Fibroblast of lung (primary cell): ENCODE data around the gene YRDC. TPM values are rescaled to one million over a fixed set of nuclear protein-coding genes. Genes with fewer than 3 reads are reported as not detected.

ENCODE experiments used
- DNase-seq, 2 donors: peaks; one replicate each; pipeline versions ENCODE4 v3.0.0 to v3.0.0-alpha.2; 2010; ENCODE audit warnings: low read depth in 2 of 2
- H2AFZ ChIP-seq: 2 replicates; pipeline ENCODE4 v1.5.1; 2012; ENCODE audit warnings: low read length, control low read depth, inconsistent platforms
- H3K27ac ChIP-seq: 2 replicates; pipeline ENCODE4 v1.5.1; 2011; ENCODE audit warnings: low read length, control low read depth; ENCODE audit not compliant: insufficient read depth
- H3K27me3 ChIP-seq: 2 replicates; pipeline ENCODE4 v1.5.1; 2011; ENCODE audit warnings: mild to moderate bottlenecking, low read length; ENCODE audit not compliant: control insufficient read depth, insufficient read depth
- H3K36me3 ChIP-seq: 2 replicates; pipeline ENCODE4 v1.5.1; 2011; ENCODE audit warnings: low read length; ENCODE audit not compliant: control insufficient read depth, insufficient read depth
- H3K4me1 ChIP-seq: 2 replicates; pipeline ENCODE4 v1.5.1; 2011; ENCODE audit warnings: low read length; ENCODE audit not compliant: control insufficient read depth, insufficient read depth; ENCODE audit errors: extremely low read depth
- H3K4me2 ChIP-seq: 2 replicates; pipeline ENCODE4 v1.5.1; 2011; ENCODE audit warnings: low read length, control low read depth; ENCODE audit not compliant: insufficient read depth; ENCODE audit errors: extremely low read depth
- H3K4me3 ChIP-seq, 4 experiments: fragments of 200-600 bp in 1 of 4; sonication (generic) in 1 of 4; replicated peaks in 1 of 4; 2 replicates each; pipeline ENCODE4 v1.5.1; 2011 to 2016; ENCODE audit warnings: low read length in 4 of 4, low read depth in 3 of 4, mild to moderate bottlenecking in 3 of 4, control low read depth in 2 of 4, inconsistent platforms in 1 of 4, mixed read lengths in 1 of 4; ENCODE audit not compliant: insufficient read depth in 1 of 4; ENCODE audit errors: control extremely low read depth in 1 of 4
- H3K79me2 ChIP-seq: 2 replicates; pipeline ENCODE4 v1.5.1; 2012; ENCODE audit warnings: mild to moderate bottlenecking, low read length, inconsistent platforms; ENCODE audit not compliant: control insufficient read depth, insufficient read depth
- H3K9ac ChIP-seq: 2 replicates; pipeline ENCODE4 v1.5.1; 2011; ENCODE audit warnings: mild to moderate bottlenecking, low read length, control low read depth; ENCODE audit not compliant: insufficient read depth
- H3K9me3 ChIP-seq: 2 replicates; pipeline ENCODE4 v1.5.1; 2012; ENCODE audit warnings: low read depth, low read length; ENCODE audit not compliant: control insufficient read depth, insufficient read depth
- H4K20me1 ChIP-seq: 2 replicates; pipeline ENCODE4 v1.5.1; 2011; ENCODE audit warnings: low read length; ENCODE audit not compliant: control insufficient read depth, insufficient read depth; ENCODE audit errors: extremely low read depth
- CTCF ChIP-seq, 2 donors: IDR thresholded peaks in 1 of 2; conservative IDR thresholded peaks in 1 of 2; 1 replicate in 1 of 2; 2 replicates in 1 of 2; pipeline ENCODE4 v1.5.1; 2011 to 2012; ENCODE audit warnings: low read length in 2 of 2, control low read depth in 1 of 2, inconsistent platforms in 1 of 2, low read depth in 1 of 2, mild to moderate bottlenecking in 1 of 2
- EZH2 ChIP-seq: IDR thresholded peaks from 2 replicates; pipeline ENCODE4 v1.5.1; 2012; ENCODE audit warnings: low read length, control low read depth, mild to moderate bottlenecking; ENCODE audit errors: missing control alignments
- polyA minus RNA-seq: library from RNA; depleted of rRNA, polyadenylated mRNA; stranded (reverse); fragments of >200 nt; gene quantifications from 2 replicates; pipeline ENCODE4 v1.2.3, GENCODE V29; 2011; ENCODE audit warnings: low replicate concordance
- polyA plus RNA-seq, 2 donors: library from polyadenylated mRNA; depleted of rRNA in 1 of 2; stranded (reverse) in 1 of 2; unstranded in 1 of 2; fragments of >200 nt; gene quantifications; 2 replicates each; pipeline ENCODE4 v1.2.1, GENCODE V29; 2011 to 2012; ENCODE audit warnings: missing spikeins in 1 of 2
- total RNA-seq: library from RNA; depleted of rRNA; stranded (reverse); fragments of >200 nt; gene quantifications from 2 replicates; pipeline ENCODE4 v1.2.1, GENCODE V29; 2014

The YRDC gene
- 12.6 and 14.0 TPM in 2 replicates for total RNA-seq
- 9.9 and 15.9 TPM in 2 replicates for polyA plus RNA-seq
- 8.5 and 14.5 TPM in 2 replicates for polyA plus RNA-seq (2012)
- 10.3 and 17.0 TPM in 2 replicates for polyA minus RNA-seq

- no peaks in the 10 kb centered on the region for H3K27me3 ChIP-seq
- peaks cover 14% of the 10 kb centered on the region for H3K4me1 ChIP-seq
- H3K27ac ChIP-seq = peak within 1 kb of the TSS; percentile 81
- H3K9ac ChIP-seq = peak within 1 kb of the TSS; percentile 76
- no peaks in the 10 kb centered on the region for H3K9me3 ChIP-seq
- H4K20me1 ChIP-seq = no peaks in the 10 kb centered on the region
- peak within 1 kb of the TSS; percentile 24 for H2AFZ ChIP-seq
- TF ChIP-seq CTCF (conservative IDR thresholded peaks at IDR 0.05 in 1 of 2, IDR thresholded peaks at IDR 0.05 in 1 of 2; ENCODE audit: low read depth in 1 of 2, low read length in 2 of 2) (no peak), EZH2 (no peak)
- peak within 1 kb of the TSS; percentile 81 to 95 (median 88) for H3K4me3 ChIP-seq
- peak; percentile 92 to 94 for DNase-seq
- H3K79me2 ChIP-seq = peaks cover 22% of the 10 kb centered on the region
- peak within 1 kb of the TSS; percentile 97 for H3K4me2 ChIP-seq
- H3K36me3 ChIP-seq = peaks cover 17% of the 10 kb centered on the region
Observed at GRCh38 chr1:37807555-37808368, at the start of gene YRDC, which contains the start of gene C1orf122. YRDC (minus strand) TSS chr1:37808208; CDS start chr1:37808180, 28 bp downstream. C1orf122 (plus strand) TSS chr1:37807790; CDS start chr1:37808405, 615 bp downstream.

GRCh38 chr1:37854406-37854805, 46.4 kb upstream of the YRDC start:
- peaks cover 57% of the 10 kb centered on the region for H3K79me2 ChIP-seq
- no peak for DNase-seq
- H3K4me1 ChIP-seq = no peaks in the 10 kb centered on the region
- no peak overlapping the region for H3K4me2 ChIP-seq
- no peak overlapping the region for H3K9ac ChIP-seq
- H4K20me1 ChIP-seq = no peaks in the 10 kb centered on the region
- H3K9me3 ChIP-seq = no peaks in the 10 kb centered on the region
- no peak overlapping the region for H2AFZ ChIP-seq
- no peaks in the 10 kb centered on the region for H3K27me3 ChIP-seq
- no peak overlapping the region for H3K27ac ChIP-seq
- H3K36me3 ChIP-seq = peaks cover 5% of the 10 kb centered on the region
- TF ChIP-seq EZH2 = no peak
- TF ChIP-seq CTCF (conservative IDR thresholded peaks at IDR 0.05 in 1 of 2, IDR thresholded peaks at IDR 0.05 in 1 of 2; ENCODE audit: low read depth in 1 of 2, low read length in 2 of 2) = no peak
- H3K4me3 ChIP-seq = no peak overlapping the region

GRCh38 chr1:37853157-37853556, 45.1 kb upstream of the YRDC start:
- Histone ChIP-seq H3K79me2 (peaks cover 53% of the 10 kb centered on the region), H4K20me1 (no peaks in the 10 kb centered on the region), H3K4me1 (no peaks in the 10 kb centered on the region), H3K9me3 (no peaks in the 10 kb centered on the region), H3K36me3 (peaks cover 5% of the 10 kb centered on the region), H3K4me2 (no peak overlapping the region), H3K9ac (no peak overlapping the region), H3K27ac (no peak overlapping the region), H3K4me3 (no peak overlapping the region), H2AFZ (no peak overlapping the region), H3K27me3 (no peaks in the 10 kb centered on the region)
- TF ChIP-seq EZH2 (no peak), CTCF (conservative IDR thresholded peaks at IDR 0.05 in 1 of 2, IDR thresholded peaks at IDR 0.05 in 1 of 2; ENCODE audit: low read depth in 1 of 2, low read length in 2 of 2) (no peak)
- no peak for DNase-seq
